NCI-H2081 (cell line): Measurements from ENCODE around the gene ZNF576.
"Not testable (repeated sequence)": the region's sequence is repeated elsewhere in the genome, so short reads cannot be mapped to it uniquely, and the experiment has no call there.

Experiments
- DNase-seq, 2 experiments: peaks; one replicate each; lab custom pipeline; 2025; lab: John Stamatoyannopoulos, UW

Gene ZNF576

DNA sequence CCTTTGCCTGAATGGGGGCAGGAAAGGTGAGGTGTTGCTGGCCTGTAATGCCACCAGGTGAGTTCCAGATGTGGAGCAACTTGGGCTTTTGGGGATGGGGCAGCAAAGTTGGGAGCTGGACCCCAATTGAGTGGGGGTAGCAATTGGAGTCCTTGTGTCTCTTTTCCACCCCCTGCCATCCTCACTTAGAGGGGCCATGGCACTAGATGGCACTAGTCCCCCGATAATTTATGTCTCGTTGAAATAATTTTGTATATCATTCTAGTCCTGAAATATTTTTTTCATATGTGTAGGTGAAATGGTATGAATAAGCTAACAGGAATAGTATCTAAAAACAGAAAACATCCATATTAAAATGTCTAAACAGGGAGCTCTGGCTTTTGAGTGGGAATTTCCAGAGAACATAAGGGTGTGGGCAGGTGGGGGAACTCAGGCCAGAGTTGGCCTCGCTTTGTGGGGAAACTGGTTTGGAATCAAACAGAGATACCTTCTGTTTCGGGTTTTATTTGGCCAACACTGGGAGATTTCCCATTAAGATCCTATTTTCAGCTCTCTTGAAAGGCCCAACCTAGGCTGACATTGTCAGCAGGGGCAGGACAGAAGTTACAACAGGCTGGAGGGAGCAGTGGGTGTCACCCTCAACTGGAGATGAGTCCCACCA, 3.4 kb downstream of the ZNF576 start:
- no peak for DNase-seq

DNA sequence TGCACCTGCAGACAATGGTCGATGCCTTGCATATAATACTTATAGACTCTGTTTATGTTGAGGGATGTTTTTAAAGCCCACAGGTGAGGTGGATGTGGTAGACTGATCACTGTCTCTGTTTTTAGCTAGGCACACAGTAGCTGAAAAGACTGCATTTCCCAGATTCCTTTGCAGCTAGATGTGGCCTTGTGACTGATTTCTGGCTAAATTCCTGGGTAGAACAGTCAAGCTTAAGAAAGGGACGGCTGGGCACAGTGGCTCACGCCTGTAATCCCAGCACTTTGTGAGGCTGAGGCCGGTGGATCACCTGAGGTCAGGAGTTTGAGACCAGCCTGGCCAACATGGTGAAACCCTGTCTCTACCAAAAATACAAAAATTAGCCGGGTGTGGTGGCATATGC, 3.9 kb downstream of the ZNF576 start:
- not testable (repeated sequence) for DNase-seq

DNA sequence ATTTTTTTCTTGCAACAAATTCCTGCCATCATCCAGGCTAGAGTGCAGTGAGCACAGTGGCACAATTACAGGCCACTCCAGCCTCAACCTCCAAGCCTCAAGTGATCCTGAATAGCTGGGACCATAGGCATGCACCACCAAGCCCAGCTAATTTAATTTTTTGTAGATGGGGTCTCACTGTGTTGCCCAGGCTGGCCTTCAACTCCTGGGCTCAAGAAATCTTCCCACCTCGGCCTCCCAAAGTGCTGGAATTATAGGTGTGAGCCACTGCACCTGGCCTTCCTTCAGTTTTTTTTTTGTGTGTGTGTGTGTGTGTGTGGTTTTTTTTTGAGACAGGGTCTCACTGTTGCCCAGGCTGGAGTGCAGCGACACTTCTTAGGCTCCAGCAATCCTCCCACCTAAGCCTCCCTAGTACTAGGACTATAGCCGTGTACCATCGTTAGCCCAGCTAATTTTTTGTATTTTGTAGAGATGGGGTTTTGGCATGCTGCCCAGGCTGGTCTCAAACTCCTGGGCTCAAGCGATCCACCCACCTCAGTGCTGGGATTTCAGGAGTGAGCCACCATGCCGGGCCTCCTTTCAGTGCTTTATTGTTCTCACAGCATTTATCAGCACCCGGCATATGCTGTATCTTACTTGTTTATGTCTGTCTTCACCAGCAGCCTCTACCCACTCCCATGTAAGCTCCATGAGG, 9.6 kb downstream of the ZNF576 start:
- peak; percentile 32 to 64 for DNase-seq

DNA sequence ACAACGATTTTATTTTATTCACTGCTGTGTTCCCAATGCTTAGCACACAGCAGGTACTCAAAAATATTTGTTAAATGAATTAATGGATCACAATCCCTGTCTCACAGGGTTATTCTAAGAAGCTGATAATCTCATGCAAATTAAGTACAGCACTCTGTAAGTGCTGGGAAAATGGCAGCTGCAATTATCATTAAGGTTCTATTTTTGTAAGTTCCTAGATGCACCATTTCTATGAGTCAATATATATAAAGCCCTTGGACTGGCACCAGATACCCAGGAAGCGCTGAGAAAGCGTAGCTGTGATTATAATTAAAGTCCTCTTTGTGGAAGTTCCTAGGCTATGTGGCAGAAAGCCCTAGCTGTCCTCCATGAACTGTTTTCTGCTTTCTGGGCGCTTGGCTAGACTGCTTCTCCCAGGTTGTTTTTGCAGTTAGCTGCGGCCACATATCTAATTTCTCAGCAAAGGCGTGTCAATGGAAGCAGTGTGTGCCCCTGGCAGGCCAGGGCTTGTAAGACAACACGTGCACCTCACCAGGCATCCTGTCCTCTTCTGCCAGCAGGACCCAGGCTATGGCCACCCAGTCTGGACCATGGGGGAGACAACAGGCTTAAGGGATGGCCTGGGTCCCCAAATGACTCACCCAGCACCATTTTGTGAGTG, 10.3 kb downstream of the ZNF576 start:
- DNase-seq, result peak; percentile 52 to 72

DNA sequence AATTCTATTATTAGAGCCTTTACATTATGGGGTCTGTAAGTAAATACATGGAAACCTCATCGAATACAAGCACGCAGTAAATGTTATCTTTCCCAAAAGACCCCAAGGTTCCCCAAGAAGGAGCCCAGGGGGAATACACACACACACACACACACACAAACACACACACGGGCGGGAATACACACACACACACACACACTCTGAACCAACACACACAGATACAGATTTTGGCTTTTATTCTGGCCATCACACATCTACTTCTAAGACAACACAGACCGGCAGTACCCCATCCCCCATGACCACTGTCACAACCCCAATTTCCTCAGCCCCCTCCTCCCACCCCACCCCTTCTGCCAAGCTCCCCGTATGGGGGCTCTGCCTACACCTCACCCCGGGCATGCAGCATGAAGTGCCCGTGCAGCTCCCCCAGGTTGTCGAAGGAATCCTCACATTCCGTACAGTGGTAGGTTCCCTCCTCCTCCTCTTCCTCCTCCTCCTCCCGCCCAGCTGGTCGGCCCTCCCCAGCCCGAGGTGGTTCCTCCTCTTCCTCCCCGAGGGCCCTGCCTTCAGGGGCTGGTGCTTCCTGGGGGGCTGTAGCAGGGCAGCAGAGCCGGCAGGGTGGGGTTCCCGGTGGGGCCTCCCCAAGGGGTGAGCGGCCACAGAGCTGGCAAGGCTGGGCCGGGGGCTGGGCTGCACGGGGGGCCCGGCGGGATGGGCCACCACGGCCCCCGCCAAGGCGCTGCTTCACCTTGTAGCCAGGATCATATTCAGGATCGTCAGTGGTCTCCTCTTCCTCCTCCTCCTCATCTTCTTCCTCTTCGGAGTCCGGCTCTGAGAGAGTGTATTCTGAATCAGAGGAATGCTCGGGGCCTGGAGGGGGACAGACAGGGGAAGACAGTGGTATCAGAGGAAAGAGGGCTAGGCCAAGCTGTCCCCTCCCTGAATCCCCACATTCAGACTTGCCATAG, 11.1 kb downstream of the ZNF576 start:
- DNase-seq, result no peak

DNA sequence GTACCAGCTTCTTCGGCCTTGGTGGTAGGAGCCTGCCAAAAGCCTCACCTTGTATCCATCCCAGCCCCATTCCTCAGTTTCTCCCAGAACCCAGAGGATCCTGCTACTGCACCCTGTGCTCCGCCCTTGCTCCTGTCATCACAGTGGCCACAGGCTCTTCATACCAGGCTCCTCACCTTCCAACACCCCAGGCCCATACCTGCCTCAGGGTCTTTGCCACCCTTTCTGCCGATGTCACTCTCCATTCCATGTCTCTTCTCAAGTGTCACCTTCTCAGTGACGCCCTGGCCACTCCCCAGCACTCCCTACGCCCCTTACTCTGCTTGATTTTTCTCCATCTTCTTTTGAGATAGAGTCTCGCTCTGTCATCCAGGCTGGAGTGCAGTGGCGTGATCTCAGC, 13.5 kb downstream of the ZNF576 start:
- DNase-seq, result no peak

DNA sequence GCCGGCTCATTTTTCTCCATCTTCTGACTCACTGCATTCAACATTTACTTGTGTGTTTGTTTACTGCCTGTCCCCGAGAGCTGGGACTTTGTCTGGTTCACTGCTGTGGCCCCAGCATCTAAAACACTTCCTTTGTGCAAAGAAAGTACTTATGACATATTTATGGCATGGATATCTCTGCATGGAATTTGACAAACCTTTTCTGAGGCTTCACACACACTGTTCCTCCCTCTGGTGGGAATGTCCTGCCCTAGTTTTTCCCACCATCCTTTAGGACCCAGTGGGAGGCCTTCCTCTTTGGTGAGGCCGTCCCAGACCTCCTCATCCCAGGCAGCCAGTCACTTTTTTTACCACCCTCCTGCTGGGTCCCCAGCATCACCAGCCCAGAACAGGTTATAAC, 14.1 kb downstream of the ZNF576 start:
- DNase-seq, result no peak

DNA sequence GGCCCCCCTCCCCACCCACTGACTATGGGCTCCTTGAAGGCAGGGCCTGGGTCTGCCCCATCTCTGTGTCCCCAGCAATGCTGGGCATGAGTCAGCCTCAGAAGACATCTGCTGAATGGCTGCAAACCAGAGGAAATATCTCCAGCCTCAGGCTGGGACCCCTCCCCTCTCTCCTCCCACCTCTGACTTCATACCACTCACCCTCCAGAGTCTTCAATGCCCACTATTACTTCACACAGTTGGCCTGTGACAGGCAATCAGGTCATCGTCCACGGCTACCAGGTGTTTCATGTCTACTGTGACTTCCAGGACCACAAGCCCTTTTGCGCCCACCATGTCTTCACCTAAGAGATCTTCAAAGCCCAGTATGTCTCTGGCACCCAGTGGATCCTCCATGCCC, 15.4 kb downstream of the ZNF576 start, which contains the start of gene SRRM5:
Gene SRRM5 (plus strand): TSS at position 301 of the 400 bp plus-strand sequence. CDS start 34 bp downstream, at position 335.
- DNase-seq, result no peak

DNA sequence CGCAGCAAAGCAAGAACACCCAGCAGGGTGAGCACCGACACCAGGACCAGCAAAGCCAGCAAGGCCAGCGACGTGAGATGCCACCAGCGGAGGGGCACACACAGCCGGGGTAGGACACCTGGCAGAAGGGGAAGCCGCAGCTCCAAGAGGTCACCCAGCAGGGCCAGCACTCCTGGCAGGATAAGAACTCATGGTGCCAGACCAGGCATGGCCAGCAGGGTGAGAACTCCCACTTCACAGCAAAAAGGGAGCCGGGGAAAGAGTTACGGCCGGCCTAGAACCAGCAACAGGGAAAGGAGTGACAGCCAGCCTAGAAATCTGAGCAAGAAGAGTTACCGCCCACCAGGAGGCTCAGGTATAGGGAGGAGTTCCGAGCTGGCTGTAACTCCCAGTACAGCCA, 16.0 kb downstream of the ZNF576 start:
- no peak for DNase-seq

DNA sequence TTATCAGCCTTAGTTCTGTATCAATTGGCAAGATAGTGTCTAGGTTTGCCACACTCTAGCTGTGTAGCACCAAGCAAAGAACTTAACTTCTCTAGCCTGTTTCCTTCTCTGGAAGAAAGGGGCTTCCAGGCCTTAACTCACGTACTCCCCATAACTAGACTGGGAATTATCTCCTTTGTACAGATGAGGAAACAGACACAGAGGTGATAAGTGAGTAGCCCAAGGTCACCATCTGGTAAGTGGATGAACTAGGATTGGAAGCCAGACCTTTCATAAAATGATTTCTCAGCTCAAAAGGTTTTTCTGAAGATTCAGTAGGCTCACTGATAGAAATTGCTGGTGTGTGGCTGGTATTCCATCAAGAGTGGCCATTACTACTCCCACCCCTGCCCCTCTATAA, 19.9 kb downstream of the ZNF576 start:
- no peak for DNase-seq

DNA sequence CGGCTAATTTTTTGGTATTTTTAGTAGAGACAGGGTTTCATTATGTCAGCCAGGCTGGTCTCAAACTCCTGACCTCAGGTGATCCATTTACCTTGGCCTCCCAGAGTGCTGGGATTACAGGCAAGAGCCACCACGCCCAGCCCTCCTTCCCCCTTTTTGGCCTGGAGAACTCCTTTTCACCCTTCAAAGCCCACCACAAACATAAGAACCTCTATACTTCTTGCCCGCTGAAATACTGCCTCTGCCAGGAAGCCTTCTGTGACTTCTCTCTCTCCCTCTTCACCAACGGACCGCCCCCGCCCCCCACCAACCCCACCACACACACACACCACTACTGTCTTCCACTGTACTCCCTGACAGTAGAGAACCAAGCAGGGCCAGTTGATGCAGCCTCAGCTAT, 20.6 kb downstream of the ZNF576 start:
- no peak for DNase-seq

DNA sequence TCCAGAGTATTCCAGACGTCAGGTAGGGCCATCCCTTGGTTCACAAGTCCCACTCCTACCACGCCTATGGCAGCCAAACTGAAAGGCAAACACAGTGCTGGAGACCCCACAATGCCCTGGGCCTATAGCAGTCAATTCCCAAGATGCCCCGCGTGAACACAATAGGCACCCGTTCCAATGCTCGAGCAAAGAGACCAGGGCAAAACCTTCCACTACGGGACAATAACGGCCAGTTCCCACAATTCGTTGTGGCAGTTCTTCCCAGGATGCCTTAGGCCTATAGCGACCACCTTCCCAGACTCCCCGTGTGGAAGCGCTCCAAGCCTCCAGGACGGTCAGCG, 22.5 kb downstream of the ZNF576 start:
- DNase-seq, result peak in 1 of 2 experiments; percentile 73

DNA sequence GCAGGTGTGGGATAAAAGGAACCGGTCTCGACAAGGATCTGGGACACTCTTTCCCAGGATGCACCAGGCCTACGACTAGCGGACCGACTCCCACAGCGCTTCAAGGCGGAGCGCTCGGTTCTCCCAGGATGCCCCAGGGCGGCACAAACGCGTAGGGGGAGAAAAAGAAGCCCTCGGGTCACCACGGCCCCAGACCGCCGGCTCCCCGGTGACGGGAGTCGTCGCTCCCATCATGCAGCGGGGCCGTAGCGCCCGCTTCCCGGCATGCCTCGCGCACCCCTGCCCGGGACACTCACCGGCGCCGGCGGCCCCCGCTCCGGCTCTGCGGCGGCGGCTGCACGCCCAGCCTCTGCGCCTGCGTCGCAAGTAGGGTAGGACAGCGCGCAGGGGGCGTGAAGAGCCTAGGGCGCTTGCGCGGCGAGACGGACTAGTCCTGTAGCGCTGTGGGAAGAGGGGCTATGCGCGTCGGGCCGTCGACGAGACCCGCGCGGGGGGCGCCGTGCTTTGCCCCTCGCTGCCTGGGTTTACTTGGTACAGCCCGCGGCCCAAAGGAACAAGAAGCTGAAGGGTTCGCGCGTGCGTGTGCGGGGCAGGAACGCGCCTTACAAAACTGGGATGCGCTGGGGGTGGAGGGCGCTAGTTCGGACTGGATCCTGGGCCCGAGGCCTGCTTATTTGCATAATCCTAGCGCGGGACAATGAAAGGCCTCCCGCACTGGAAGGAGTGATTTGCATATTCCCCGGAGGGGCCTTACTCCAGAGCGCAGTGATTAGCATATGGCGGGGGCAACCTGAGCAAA, 23.1 kb downstream of the ZNF576 start, which contains the start of gene ZNF428:
Gene ZNF428 (minus strand): TSS at position 368 of the 799 bp plus-strand sequence. CDS start 5,325 bp downstream, outside the sequence.
- DNase-seq, result peak; percentile 86 to 91

DNA sequence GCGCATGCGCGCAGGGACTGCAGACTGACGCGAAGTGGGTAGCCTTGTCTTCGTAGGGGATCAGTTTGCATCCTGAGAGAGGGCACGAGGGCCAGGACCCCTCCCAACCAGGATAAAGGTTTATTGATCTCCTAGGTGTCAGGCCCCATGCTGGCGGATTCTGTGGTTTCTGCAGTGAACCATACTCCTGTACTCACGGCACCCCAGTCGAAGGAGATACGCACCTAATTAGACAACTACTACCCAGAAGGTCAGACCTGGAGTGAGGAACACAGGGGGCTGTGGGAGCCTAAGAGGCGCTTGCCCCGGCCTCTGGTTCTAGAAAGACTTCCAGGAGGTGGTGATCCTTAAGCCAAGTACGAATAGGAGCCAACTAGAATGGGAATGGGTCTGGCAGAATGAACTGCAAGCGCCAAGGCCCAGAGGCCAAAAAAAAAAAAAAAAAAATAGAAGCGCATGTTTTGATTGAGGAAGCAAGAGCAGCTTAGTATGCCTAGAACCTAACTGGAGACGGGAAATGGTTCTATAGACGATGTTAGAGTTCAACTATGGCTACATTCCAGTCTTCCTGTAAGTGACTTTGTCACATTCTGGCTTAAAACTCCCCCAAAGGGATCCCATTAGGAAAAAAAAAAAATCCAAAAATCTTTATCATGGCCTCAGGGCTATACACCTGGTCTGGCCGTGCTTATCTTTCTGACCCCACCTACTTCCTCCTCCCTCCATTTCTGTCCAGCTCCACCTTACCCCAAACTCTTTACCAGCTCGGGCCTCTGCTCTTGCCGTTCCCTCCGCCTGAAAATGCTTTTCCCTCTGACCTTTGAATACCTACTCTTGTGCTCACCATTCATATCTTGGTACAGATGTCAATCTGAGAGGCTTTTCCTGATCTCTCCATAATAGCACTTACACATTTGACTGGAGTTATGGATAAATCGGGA, 23.9 kb downstream of the ZNF576 start:
- DNase-seq, result no peak

DNA sequence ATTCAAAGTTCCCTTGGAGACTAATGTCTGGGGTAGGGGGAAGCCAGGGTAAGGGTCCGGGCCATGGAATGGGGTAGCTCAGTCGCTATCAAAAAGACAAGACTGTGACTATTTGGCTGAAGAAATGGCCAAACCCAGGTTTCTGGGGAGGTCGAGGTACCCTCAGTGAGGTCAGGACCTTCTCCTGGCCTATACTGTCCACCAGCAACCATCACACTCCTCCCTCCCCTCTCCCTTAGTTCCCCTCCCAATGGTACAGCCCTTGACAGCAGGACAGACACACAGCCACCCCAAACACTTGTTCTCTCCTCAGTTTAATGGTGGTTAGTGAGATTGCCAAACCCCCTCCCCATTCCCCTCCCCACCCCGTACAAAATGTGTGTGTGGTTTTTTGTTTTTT, 25.7 kb downstream of the ZNF576 start:
- no peak for DNase-seq

DNA sequence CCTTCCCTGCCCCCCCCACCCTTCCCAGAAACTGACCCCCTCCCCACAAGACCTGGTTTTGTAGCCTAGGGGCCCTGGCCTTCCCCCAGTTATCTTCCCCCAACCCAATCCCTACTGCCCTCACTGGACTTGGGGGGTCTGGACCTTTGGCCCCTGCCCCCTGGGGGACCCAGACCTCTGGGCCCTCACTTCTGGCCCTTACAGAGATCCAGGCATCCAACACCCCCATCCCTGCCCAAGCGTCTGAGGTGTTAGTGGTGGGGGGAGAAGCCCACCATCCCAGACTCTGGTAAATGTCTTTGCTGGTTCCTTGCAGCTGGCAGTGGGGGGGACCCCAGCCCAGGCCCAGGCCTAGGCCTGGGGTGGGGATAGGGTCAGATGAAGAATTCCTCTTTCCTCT, 26.6 kb downstream of the ZNF576 start:
- DNase-seq, result no peak

DNA sequence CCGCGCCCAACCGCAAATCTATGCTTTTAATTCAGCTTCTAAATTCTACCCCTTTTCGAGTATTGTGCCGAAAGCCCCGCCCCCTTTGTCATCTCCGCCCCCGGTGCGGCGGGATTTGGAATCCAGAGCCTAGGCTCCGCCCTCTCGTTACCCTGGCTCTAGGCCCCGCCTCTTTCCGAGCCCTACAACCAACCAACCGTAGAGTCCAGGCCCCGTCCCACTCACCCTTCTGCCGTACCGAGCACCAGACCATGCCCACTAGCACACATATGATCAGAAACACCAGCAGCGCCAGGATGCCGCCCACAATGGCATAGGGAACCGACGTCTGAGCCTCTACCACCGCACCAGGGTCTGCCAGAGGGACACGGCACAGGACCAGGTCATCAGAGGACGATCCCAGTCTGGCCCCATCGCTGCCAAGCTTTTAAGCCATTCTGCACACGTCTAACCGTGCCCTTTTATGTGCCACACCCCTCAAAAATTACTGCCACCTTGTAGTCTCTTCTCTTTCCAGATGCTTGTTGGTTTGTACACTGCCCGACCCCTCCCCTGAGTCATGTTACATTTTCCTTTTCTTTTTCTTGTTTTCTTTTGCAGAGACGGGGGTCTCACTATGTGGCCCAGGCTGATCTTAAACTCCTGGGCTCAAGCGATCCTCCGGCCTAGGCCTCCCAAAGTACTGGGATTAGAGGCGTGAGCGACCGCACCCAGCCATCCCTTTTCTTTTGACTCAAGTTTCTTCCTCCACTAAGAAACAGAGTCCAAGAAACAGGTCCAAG, 27.7 kb downstream of the ZNF576 start:
- no peak for DNase-seq

DNA sequence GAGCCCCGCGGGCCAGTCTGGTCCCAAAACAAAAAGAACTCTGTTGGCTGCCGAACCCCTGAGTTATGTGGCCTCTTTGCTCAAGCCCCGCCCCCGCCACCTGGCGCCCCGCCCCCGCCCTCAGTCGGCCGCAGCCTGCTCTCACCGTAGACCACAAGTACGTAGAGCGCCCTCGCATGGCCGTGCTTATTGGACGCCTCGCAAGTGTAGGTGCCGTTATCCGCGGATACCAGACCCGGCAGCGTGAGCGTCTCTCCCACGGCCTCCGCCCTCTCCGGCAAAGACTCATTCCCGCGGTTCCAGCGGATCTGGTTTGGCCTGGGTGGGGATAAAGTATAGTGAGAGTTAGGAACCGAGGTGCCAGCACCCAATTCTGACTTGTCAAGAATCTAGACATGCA, 28.5 kb downstream of the ZNF576 start:
- no peak for DNase-seq

DNA sequence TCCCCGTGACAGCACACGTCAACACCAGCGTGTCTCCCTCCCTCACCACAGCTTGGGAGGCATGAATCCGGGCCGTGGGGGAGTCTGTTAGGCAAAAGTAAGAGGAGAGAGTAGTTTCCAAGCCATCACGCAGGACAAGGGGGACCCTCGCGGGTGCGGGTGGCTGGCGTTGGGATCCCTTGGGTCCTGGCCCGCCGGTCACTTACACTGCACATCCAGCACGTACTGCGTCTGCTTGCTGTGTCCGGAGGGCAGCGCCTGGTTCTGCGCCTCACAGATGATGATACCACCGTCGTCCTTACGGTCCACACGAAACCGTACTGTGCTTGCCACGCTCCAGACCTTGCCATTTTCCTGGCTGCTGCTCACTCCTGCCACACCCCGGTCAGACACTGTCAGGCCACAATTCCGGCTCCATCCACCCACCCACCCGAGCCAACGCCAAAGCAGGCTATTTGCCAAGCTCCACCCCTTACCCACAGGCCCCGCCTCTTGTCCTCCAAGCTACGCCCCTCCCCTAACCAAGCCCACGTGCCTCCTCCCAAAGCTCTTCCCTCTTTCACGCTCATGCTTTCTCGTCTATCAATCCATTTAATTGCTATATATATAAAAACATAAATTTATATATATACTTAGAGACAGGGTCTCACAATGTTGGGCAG, 29.7 kb downstream of the ZNF576 start:
- no peak for DNase-seq
